Raji (cell line): ENCODE data around the gene ZNF432.

Experiments used
- POLR2A ChIP-seq: IDR thresholded peaks from 2 replicates; pipeline ENCODE4 v1.6.1; 2011; ENCODE audit warnings: low read depth, low read length, control low read depth; ENCODE audit not compliant: insufficient read depth

The ZNF432 gene

GRCh38 chr19:52020506-52020905, 28.1 kb downstream of the ZNF432 start:
- no peak for TF ChIP-seq POLR2A

DNA sequence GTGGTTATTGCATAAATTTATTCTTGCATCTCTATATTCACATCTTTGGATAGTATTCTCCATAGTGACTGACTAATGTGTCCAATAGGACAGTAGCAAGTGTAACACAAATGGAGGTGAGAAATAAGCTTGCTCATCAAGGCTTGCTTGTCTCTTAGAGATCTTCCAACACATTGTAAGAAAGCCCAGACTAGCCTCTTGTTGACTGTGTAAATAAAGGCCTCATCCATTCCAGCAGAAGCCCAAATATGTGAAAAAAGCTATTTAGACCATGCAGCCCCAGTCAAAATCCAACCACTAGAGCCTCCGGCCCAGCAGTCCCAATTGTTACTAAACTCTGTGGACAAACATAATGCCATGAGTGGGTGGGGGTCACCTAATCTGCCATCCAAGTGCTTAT, 38.0 kb downstream of the ZNF432 start:
- TF ChIP-seq POLR2A: no peak

DNA sequence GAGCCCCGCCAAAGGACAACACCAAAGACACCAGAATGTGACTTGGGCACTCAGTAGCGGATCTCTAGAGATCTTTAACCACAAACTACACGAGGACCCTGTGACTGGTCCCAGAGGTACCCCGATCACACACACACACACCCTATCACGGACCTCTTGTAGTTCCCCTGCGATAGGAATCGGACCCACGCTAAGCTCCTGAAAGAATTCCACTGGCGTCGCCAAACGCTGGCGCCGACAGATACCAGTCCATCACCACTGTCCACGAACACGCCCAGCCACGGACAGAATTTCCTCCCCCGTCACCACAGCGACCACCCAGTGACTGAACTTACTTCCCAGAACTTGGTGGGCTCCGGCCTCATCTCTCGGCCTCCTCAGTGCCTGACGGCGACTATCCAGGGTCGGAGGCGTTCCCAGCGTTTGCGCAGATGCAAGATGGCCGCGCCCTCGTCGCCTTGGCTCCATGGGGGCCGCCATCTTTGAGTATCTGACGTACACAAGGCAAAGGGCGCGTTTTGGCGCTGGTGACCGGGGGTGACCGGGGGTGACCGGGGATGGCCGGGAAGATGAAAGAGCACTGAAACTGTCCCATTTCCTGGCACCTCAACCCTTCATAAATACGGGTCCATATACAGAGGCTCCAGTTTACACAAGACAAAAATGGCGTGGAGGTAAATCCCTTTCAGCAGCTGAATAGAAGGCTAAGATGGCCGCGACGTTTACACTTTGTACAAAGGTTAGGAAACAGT, 40.7 kb downstream of the ZNF432 start, which contains the start of gene ZNF615:
Gene ZNF615, minus strand, starts transcription at position 406 of the 752 bp plus-strand sequence. CDS start 4,500 bp downstream, outside the sequence.
- no peak for TF ChIP-seq POLR2A

DNA sequence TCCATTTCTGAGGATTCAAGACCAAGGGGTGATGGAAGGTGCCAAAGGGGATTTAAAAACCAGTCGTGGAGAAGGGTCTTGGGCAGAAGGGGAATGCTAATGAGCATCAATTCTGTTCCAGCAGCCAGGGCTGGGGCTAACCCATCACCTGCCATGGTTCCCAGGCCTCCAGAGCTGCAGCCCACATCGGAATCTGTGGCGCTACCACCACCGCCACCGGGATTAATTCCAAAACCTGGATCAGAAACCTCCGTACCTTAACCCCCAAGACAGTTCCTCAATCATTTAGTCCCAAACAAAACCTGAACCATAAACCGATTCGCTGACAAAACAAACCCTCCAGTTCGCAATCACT, 41.2 kb downstream of the ZNF432 start:
- no peak for TF ChIP-seq POLR2A

GRCh38 chr19:51994048-51994644, 54.5 kb downstream of the ZNF432 start:
- no peak for TF ChIP-seq POLR2A

DNA sequence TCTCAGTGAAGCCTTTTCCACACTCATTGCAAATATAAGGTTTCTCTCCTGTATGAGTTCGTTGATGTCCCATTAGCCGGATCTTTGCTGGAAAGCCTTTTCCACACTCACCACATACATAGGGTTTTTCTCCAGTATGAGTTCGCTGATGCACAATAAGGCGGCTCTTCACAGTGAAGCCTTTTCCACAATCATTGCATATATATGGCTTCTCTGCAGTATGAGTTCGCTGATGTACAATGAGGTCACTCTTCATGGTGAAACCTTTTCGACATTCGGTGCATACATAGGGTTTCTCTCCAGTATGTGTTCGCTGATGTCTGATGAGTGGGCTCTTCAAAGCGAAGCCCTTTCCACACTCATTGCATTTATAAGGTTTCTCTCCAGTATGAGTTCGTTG, 55.2 kb downstream of the ZNF432 start:
- TF ChIP-seq POLR2A: no peak

GRCh38 chr19:51986309-51987291, 62.0 kb downstream of the ZNF432 start, which contains the start of gene ZNF350:
Gene ZNF350, minus strand, starts transcription at chr19:51986840. Its CDS starts 12,480 bp downstream, at chr19:51974360.
- TF ChIP-seq POLR2A: no peak

- no peak for TF ChIP-seq POLR2A
These were observed 65.3 kb downstream of the ZNF432 start for GRCh38 chr19:51983361-51983760.
